Measurements from ENCODE around the gene SH3RF3. TPM values are rescaled to one million over a fixed set of nuclear protein-coding genes. Genes with fewer than 3 reads are reported as not detected.

SH3RF3 gene
- total RNA-seq, 1 donor from 2014 or later, result 0.28 TPM

DNA sequence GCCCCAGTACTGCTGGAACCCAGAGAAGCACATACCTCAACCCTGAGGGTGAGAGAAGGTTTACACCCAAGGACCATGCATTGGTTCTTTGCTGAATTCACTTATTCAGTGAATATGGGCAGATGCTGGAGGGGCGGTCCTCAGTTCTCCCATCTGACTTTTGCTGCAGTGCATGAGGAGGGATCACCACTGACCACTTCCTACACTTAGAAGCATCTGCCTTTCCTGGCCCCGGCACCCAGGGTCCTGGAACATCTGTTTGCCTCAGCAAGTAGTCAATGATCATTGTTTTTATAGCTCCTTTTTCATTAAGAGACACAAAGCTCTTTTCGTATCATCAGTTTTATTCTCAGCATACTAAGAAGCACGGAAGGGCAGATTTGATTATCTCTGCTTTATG, 211.4 kb downstream of the SH3RF3 start:
- H3K4me1 ChIP-seq, result peaks cover 15% of the 10 kb centered on the region
- no peaks in the 10 kb centered on the region for H3F3A ChIP-seq (ENCODE audit: low read depth)
- H3K4me2 ChIP-seq, result no peak overlapping the region
- no peak for DNase-seq (ENCODE audit: low spot score)
- Mint-ChIP-seq H3K27me3 (ENCODE audit: insufficient read depth, low read depth) (peaks cover 3% of the 10 kb centered on the region), H3K27ac (no peak overlapping the region), H3K4me1 (peaks cover 48% of the 10 kb centered on the region), H3K4me3 (no peak overlapping the region), H3K36me3 (peaks cover 8% of the 10 kb centered on the region), H3K9me3 (peaks cover 22% of the 10 kb centered on the region)
- H3K9ac ChIP-seq, result no peak overlapping the region
- H2AFZ ChIP-seq (replicated peaks), result no peak overlapping the region
- H3K36me3 ChIP-seq, result no peaks in the 10 kb centered on the region
- H3K79me2 ChIP-seq (ENCODE audit: low read depth), result no peaks in the 10 kb centered on the region
- H4K20me1 ChIP-seq (ENCODE audit: low read depth), result no peaks in the 10 kb centered on the region
- no peak overlapping the region for H3K27ac ChIP-seq
- H3K27me3 ChIP-seq, result no peaks in the 10 kb centered on the region
- no peak overlapping the region for H3K4me3 ChIP-seq
- TF ChIP-seq CTCF (IDR thresholded peaks at IDR 0.05) (no peak), EZH2phosphoT487 (IDR thresholded peaks at IDR 0.05) (no peak), EZH2 (IDR thresholded peaks at IDR 0.05) (no peak)
- H3K9me3 ChIP-seq (ENCODE audit: low read depth), result peaks cover 6% of the 10 kb centered on the region

DNA sequence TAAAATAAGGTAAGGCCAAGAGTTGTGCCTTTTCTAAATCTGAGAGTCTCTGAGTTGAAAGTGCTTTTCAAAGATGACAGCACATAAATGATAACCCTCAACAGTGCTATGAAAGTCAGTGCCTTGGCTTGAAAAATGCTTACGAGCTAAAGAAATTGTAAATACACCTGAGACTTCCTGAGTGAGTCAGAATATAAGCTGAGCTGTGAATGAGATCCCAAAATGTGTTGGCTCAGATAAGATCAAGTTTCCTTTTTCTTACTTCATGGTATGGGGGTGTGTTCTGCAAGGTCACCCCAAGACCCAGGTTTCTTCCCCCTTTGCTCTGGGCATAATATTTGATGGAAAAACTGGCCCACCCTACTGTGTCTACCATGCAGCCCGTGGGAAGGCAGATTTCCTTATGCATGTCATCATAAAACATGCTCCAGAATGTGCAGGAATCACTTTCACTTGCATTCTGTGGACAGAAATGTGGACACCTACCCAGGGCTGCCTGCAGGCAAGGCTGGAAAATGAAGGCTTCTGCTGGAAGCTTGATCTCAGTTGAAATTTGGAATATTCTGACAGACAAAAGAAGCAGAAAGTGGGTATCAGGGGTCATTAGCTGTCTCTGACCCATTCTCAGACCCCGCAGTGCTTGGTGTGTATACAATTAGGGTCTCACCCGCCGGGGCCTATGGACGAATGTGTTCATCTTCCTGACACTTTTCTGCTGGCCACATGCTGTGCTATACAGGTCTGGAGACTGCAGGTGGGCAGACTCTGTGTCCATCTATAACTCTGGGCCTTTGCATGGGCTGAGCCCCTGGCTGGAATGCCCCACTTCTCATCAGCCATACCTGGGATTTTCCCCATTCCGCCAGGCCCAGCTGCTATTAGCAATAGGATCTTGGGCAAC, 212.6 kb downstream of the SH3RF3 start:
- Mint-ChIP-seq H3K27me3 (ENCODE audit: insufficient read depth, low read depth) (peaks cover 5% of the 10 kb centered on the region), H3K9me3 (peaks cover 22% of the 10 kb centered on the region), H3K27ac (no peak overlapping the region), H3K36me3 (peaks cover 8% of the 10 kb centered on the region), H3K4me3 (no peak overlapping the region), H3K4me1 (peaks cover 44% of the 10 kb centered on the region)
- no peak overlapping the region for H3K27ac ChIP-seq
- H3K4me1 ChIP-seq, result peaks cover 20% of the 10 kb centered on the region
- DNase-seq (ENCODE audit: low spot score), result no peak
- H3K36me3 ChIP-seq, result no peaks in the 10 kb centered on the region
- H4K20me1 ChIP-seq (ENCODE audit: low read depth), result no peaks in the 10 kb centered on the region
- H2AFZ ChIP-seq (replicated peaks), result no peak overlapping the region
- no peaks in the 10 kb centered on the region for H3K79me2 ChIP-seq (ENCODE audit: low read depth)
- H3K9me3 ChIP-seq (ENCODE audit: low read depth), result peaks cover 6% of the 10 kb centered on the region
- TF ChIP-seq EZH2phosphoT487 (IDR thresholded peaks at IDR 0.05), result no peak
- no peak for TF ChIP-seq CTCF (IDR thresholded peaks at IDR 0.05)
- no peak for TF ChIP-seq EZH2 (IDR thresholded peaks at IDR 0.05)
- no peak overlapping the region for H3K9ac ChIP-seq
- no peaks in the 10 kb centered on the region for H3F3A ChIP-seq (ENCODE audit: low read depth)
- H3K4me2 ChIP-seq, result no peak overlapping the region
- H3K27me3 ChIP-seq, result no peaks in the 10 kb centered on the region
- no peak overlapping the region for H3K4me3 ChIP-seq

DNA sequence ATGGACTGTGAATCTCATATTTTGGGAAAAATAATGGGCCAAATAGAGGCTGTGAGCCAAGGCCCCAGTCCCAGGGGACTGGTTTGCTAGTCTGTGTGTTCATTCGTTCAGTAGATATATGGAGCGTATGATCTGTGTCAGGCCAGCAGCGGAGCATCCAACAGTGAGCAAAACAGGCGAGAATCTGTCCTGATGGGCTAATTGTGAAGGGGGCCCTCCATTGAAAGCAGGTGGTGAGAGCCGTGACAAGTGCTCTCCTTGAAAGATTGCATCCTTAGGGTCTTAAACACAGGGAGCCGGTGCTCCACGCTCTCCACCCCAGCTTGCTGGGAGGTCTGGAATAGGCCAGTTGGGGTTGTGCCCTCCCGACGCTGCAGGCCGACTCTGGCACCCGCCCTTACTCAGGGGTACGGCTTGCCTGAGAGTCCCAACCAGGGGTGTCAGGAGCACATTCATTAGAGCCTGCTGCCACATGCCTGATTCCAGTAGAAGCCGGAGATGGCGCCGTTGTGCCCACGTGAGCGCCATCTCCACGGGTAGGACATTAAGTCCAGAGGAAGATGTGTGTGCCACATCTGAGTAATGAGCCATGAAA, 213.3 kb downstream of the SH3RF3 start:
- no peak for DNase-seq (ENCODE audit: low spot score)
- no peaks in the 10 kb centered on the region for H3F3A ChIP-seq (ENCODE audit: low read depth)
- no peak for TF ChIP-seq EZH2phosphoT487 (IDR thresholded peaks at IDR 0.05)
- TF ChIP-seq CTCF (IDR thresholded peaks at IDR 0.05), result no peak
- TF ChIP-seq EZH2 (IDR thresholded peaks at IDR 0.05), result no peak
- H3K27me3 ChIP-seq, result no peaks in the 10 kb centered on the region
- no peaks in the 10 kb centered on the region for H3K79me2 ChIP-seq (ENCODE audit: low read depth)
- H3K4me3 ChIP-seq, result no peak overlapping the region
- H3K27ac ChIP-seq, result no peak overlapping the region
- no peak overlapping the region for H3K4me2 ChIP-seq
- peaks cover 6% of the 10 kb centered on the region for H3K9me3 ChIP-seq (ENCODE audit: low read depth)
- Mint-ChIP-seq H3K27ac (no peak overlapping the region), H3K4me3 (no peak overlapping the region), H3K36me3 (peaks cover 8% of the 10 kb centered on the region), H3K27me3 (ENCODE audit: insufficient read depth, low read depth) (peaks cover 5% of the 10 kb centered on the region), H3K4me1 (peaks cover 43% of the 10 kb centered on the region), H3K9me3 (peaks cover 22% of the 10 kb centered on the region)
- peaks cover 20% of the 10 kb centered on the region for H3K4me1 ChIP-seq
- no peaks in the 10 kb centered on the region for H4K20me1 ChIP-seq (ENCODE audit: low read depth)
- H3K9ac ChIP-seq, result no peak overlapping the region
- no peak overlapping the region for H2AFZ ChIP-seq (replicated peaks)
- H3K36me3 ChIP-seq, result no peaks in the 10 kb centered on the region
